Activated naive CD8-positive, alpha-beta T cell treated with anti-CD3 and anti-CD28 coated beads for 36 hours (primary cell): Measurements from ENCODE around the gene NPAS3. TPM values are rescaled to one million over a fixed set of nuclear protein-coding genes. Genes with fewer than 3 reads are reported as not detected.

Experiments
- DNase-seq: peaks from one replicate; pipeline ENCODE4 v3.0.0; 2021
- H3K27ac Mint-ChIP-seq: one replicate; pipeline ENCODE4 v1.8.0; 2022; ENCODE audit warnings: mild to moderate bottlenecking, moderate library complexity, mixed read lengths
- H3K27me3 Mint-ChIP-seq: one replicate; pipeline ENCODE4 v1.8.0; 2022; ENCODE audit warnings: mild to moderate bottlenecking, mixed read lengths
- H3K36me3 Mint-ChIP-seq: one replicate; pipeline ENCODE4 v1.8.0; 2021; ENCODE audit warnings: mild to moderate bottlenecking, mixed read lengths
- H3K4me1 Mint-ChIP-seq: one replicate; pipeline ENCODE4 v1.8.0; 2021; ENCODE audit warnings: mixed read lengths
- H3K4me3 Mint-ChIP-seq: one replicate; pipeline ENCODE4 v1.8.0; 2022; ENCODE audit warnings: mild to moderate bottlenecking, moderate library complexity, mixed read lengths
- H3K9me3 Mint-ChIP-seq: one replicate; pipeline ENCODE4 v1.8.0; 2022; ENCODE audit warnings: mixed read lengths
- total RNA-seq, 2 experiments: library from RNA; stranded (reverse); gene quantifications; one replicate each; pipeline ENCODE4 v1.2.3, GENCODE V29; 2021

Gene NPAS3
- total RNA-seq, 2 experiments from 2014 or later: not detected

- H3K27me3 Mint-ChIP-seq: no peaks in the 10 kb centered on the region
- no peak overlapping the region for H3K4me3 Mint-ChIP-seq
- no peaks in the 10 kb centered on the region for H3K36me3 Mint-ChIP-seq
- no peak for DNase-seq
- no peak overlapping the region for H3K27ac Mint-ChIP-seq
- H3K4me1 Mint-ChIP-seq: no peaks in the 10 kb centered on the region
- H3K9me3 Mint-ChIP-seq: no peaks in the 10 kb centered on the region
Measured at GRCh38 chr14:32978691-32979255, 40.1 kb downstream of the NPAS3 start.

GRCh38 chr14:32980178-32980901 is 41.7 kb downstream of the NPAS3 start:
- no peaks in the 10 kb centered on the region for H3K4me1 Mint-ChIP-seq
- H3K27me3 Mint-ChIP-seq: no peaks in the 10 kb centered on the region
- no peaks in the 10 kb centered on the region for H3K36me3 Mint-ChIP-seq
- DNase-seq: no peak
- H3K4me3 Mint-ChIP-seq: no peak overlapping the region
- H3K9me3 Mint-ChIP-seq: no peaks in the 10 kb centered on the region
- H3K27ac Mint-ChIP-seq: no peak overlapping the region

DNA sequence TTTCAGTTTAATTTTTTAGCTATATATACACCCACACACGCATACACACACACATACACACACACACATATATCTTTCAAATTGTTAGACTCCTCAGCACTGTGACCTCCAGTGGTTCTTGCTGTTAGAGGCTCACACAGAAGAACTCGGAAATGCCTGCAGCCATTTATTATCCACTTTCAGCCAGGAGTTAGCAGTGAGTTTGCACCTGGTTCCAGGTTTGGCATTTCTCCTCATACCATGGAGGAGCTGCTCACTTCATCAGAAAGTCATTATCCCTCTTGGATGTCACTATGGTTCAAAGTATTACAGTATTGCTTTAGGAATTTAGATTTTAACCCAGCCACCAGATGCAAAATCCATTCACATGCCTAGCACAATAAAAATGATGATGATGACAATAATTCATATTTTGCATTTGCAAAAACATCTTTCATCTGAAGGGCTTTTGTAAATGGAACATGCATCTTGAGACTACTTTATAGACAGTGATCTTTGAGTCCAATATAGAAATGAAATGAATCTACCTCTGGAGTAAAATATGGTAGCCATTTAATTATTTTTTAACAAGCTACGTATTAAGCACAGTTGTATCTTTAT is 42.3 kb downstream of the NPAS3 start:
- H3K27ac Mint-ChIP-seq: no peak overlapping the region
- no peak overlapping the region for H3K4me3 Mint-ChIP-seq
- H3K27me3 Mint-ChIP-seq: no peaks in the 10 kb centered on the region

GRCh38 chr14:32984241-32984930 is 45.7 kb downstream of the NPAS3 start:
- DNase-seq: no peak
- Mint-ChIP-seq H3K27ac (no peak overlapping the region), H3K4me1 (no peaks in the 10 kb centered on the region), H3K27me3 (no peaks in the 10 kb centered on the region), H3K4me3 (no peak overlapping the region), H3K36me3 (no peaks in the 10 kb centered on the region), H3K9me3 (peaks cover 2% of the 10 kb centered on the region)

More for the DNA sequence above, 42.3 kb downstream of the NPAS3 start:
- no peak for DNase-seq
- Mint-ChIP-seq H3K9me3 (no peaks in the 10 kb centered on the region), H3K36me3 (no peaks in the 10 kb centered on the region), H3K4me1 (no peaks in the 10 kb centered on the region)

- H3K4me1 Mint-ChIP-seq: no peaks in the 10 kb centered on the region
- H3K9me3 Mint-ChIP-seq: peaks cover 2% of the 10 kb centered on the region
- no peaks in the 10 kb centered on the region for H3K27me3 Mint-ChIP-seq
- no peak for DNase-seq
- H3K36me3 Mint-ChIP-seq: no peaks in the 10 kb centered on the region
- no peak overlapping the region for H3K27ac Mint-ChIP-seq
- no peak overlapping the region for H3K4me3 Mint-ChIP-seq
Measured at GRCh38 chr14:32985866-32986265, 47.2 kb downstream of the NPAS3 start.

DNA sequence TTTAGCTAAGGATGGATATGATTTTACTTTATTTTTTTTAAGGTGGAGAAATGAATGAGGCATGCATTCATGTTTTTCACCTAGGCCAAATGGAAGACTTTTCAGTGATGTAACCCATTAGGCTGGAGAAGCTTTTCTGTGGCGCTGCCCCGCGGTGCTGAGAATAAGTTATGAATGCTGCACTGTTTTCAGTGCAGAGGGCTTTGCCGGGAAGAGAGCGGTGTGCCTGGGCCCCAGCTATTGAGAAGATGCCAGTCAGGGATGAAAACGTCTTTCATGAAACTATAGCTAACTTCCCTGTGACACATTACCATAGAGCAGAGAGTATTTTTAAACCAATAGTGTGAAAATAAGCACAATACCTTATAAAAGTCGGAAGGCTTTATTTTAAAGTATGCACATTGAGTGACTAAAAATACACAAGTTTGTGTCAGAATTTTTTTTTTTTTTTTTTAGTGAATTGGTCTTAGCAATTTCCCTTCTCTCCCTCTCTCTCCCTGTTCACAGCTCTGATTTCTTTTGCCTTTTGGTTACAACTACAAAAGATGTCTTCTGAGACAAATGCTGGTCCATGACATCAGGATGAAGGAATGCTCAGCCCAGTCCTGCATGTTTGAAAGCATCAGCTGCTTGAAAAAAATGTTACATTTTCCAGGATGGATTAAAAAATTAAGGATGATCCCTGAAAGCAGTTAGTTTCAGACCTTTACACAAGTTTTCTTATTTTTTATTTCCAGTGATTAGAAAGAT is 48.3 kb downstream of the NPAS3 start:
- H3K36me3 Mint-ChIP-seq: no peaks in the 10 kb centered on the region
- no peak overlapping the region for H3K27ac Mint-ChIP-seq
- H3K27me3 Mint-ChIP-seq: no peaks in the 10 kb centered on the region

DNA sequence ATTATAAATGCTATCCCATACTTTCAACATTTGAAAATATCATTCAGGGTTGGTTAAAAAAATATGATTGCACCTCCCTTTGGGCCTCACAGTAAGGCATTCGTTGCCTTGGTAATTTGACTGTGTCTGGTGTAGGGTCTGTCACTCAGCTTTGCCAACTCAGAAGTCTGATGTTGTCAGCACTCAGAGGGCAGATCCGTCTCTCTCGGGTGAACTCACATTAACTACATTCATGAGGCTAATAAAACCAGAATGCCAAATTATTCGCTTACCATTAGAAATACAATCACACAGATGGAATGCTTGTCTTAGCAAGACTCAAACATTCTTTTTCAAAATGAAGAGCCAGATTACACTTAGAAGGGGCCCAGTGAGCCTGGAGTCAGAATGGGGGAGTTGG is 53.0 kb downstream of the NPAS3 start:
- no peak overlapping the region for H3K27ac Mint-ChIP-seq
- no peaks in the 10 kb centered on the region for H3K4me1 Mint-ChIP-seq
- H3K27me3 Mint-ChIP-seq: no peaks in the 10 kb centered on the region
- H3K9me3 Mint-ChIP-seq: peaks cover 5% of the 10 kb centered on the region
- H3K4me3 Mint-ChIP-seq: no peak overlapping the region
- H3K36me3 Mint-ChIP-seq: peaks cover 1% of the 10 kb centered on the region
- DNase-seq: no peak

More for the DNA sequence above, 48.3 kb downstream of the NPAS3 start:
- peaks cover 2% of the 10 kb centered on the region for H3K9me3 Mint-ChIP-seq
- no peaks in the 10 kb centered on the region for H3K4me1 Mint-ChIP-seq
- no peak for DNase-seq
- no peak overlapping the region for H3K4me3 Mint-ChIP-seq

DNA sequence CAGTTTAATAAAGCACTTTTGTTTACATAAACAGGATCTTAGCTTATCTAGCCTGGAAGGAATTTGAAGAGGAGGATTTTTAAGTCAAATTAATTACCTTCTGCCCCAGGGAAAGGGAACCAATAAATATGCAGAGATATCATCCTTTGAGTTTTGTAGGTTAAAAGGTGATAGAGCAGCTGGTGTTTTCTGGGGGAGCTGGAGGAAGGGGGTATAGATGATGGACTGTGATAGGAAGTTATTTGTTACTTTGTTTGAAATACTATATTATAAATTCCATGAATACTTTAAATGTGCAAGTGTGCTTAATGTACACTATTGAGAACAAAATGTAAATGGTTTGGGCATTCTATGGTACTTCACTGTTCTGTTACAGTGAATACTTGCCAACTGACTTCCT is 55.2 kb downstream of the NPAS3 start:
- peaks cover 5% of the 10 kb centered on the region for H3K9me3 Mint-ChIP-seq
- DNase-seq: no peak
- H3K36me3 Mint-ChIP-seq: peaks cover 1% of the 10 kb centered on the region
- no peaks in the 10 kb centered on the region for H3K4me1 Mint-ChIP-seq
- H3K4me3 Mint-ChIP-seq: no peak overlapping the region
- no peak overlapping the region for H3K27ac Mint-ChIP-seq
- no peaks in the 10 kb centered on the region for H3K27me3 Mint-ChIP-seq

- no peak overlapping the region for H3K4me3 Mint-ChIP-seq
- no peak overlapping the region for H3K27ac Mint-ChIP-seq
- peaks cover 3% of the 10 kb centered on the region for H3K9me3 Mint-ChIP-seq
Measured at GRCh38 chr14:32996343-32996742, 57.7 kb downstream of the NPAS3 start.

GRCh38 chr14:32998433-32998832 is 59.8 kb downstream of the NPAS3 start:
- DNase-seq: no peak
- Mint-ChIP-seq H3K4me1 (no peaks in the 10 kb centered on the region), H3K36me3 (peaks cover 1% of the 10 kb centered on the region)

More at GRCh38 chr14:32996343-32996742, 57.7 kb downstream of the NPAS3 start:
- Mint-ChIP-seq H3K4me1 (no peaks in the 10 kb centered on the region), H3K27me3 (no peaks in the 10 kb centered on the region), H3K36me3 (peaks cover 1% of the 10 kb centered on the region)
- DNase-seq: no peak

DNA sequence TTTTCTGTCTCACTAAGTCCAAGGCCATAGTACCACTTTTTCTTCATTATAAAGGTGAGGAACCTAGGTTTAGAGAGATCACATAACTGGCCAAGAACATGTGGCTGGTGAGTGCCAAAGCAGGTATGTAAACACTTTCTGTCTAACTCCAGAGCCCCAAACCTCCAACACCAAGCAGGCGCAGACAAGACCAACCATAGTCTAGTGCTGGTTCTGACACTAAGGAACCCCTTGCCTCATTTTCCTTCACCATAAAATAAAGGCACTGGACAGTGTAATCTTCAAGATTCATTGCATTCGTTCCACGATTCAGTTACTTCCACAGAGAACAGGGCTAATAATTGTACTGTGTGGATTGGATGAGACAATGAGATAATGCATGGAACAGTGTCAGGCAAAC is 71.0 kb downstream of the NPAS3 start:
- DNase-seq: no peak

More at GRCh38 chr14:32998433-32998832, 59.8 kb downstream of the NPAS3 start:
- no peak overlapping the region for H3K4me3 Mint-ChIP-seq
- no peak overlapping the region for H3K27ac Mint-ChIP-seq
- no peaks in the 10 kb centered on the region for H3K27me3 Mint-ChIP-seq
- H3K9me3 Mint-ChIP-seq: peaks cover 3% of the 10 kb centered on the region

GRCh38 chr14:33010495-33010894 is 71.8 kb downstream of the NPAS3 start:
- H3K27ac Mint-ChIP-seq: no peak overlapping the region
- DNase-seq: no peak
- H3K36me3 Mint-ChIP-seq: no peaks in the 10 kb centered on the region
- no peak overlapping the region for H3K4me3 Mint-ChIP-seq
- H3K4me1 Mint-ChIP-seq: no peaks in the 10 kb centered on the region
- H3K27me3 Mint-ChIP-seq: no peaks in the 10 kb centered on the region
- no peaks in the 10 kb centered on the region for H3K9me3 Mint-ChIP-seq

More for the DNA sequence above, 71.0 kb downstream of the NPAS3 start:
- H3K27ac Mint-ChIP-seq: no peak overlapping the region
- H3K9me3 Mint-ChIP-seq: no peaks in the 10 kb centered on the region
- H3K27me3 Mint-ChIP-seq: no peaks in the 10 kb centered on the region
- no peaks in the 10 kb centered on the region for H3K4me1 Mint-ChIP-seq
- H3K4me3 Mint-ChIP-seq: no peak overlapping the region
- H3K36me3 Mint-ChIP-seq: no peaks in the 10 kb centered on the region

DNA sequence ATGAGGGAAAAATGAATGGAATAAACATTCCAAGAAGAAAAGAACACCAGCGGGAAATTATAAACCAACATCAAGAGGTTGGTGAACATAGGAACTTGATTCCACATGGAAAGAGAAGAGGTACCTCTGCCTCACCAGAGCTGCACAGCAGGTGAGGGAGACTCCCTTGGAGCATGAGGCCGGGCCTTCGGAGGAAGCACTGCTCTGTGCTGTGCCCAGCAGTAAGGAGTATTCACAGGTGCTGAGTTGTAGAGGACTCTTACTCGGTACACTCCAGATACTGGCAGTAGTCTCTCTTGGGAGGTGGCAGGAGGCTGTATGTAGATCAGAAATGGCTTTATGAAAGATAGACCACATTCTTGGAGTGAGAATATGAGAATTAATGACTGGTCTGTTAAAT is 76.0 kb downstream of the NPAS3 start:
- DNase-seq: no peak
- Mint-ChIP-seq H3K9me3 (no peaks in the 10 kb centered on the region), H3K27ac (no peak overlapping the region), H3K36me3 (no peaks in the 10 kb centered on the region), H3K4me1 (no peaks in the 10 kb centered on the region), H3K27me3 (no peaks in the 10 kb centered on the region), H3K4me3 (no peak overlapping the region)

DNA sequence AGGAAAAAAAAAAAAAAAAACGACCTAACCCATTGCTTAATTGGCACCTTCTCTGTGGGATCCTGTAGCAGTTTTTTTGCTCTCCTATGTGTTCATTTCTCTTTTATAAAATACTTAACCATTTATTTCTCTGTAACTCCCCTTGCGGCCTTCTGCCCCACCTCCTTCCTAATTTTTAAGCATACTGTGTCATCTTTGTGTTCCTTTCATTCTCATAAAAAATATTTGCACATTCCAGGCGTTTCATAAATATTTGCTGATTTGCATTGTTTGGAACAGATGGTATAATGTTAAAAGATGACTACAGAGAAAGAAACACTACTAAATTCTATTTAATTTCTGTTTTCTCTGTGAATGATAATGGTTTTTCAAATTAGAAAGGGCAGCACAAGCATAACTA is 77.9 kb downstream of the NPAS3 start:
- Mint-ChIP-seq H3K9me3 (no peaks in the 10 kb centered on the region), H3K36me3 (no peaks in the 10 kb centered on the region), H3K4me1 (no peaks in the 10 kb centered on the region), H3K27me3 (no peaks in the 10 kb centered on the region), H3K4me3 (no peak overlapping the region), H3K27ac (no peak overlapping the region)
- DNase-seq: no peak

DNA sequence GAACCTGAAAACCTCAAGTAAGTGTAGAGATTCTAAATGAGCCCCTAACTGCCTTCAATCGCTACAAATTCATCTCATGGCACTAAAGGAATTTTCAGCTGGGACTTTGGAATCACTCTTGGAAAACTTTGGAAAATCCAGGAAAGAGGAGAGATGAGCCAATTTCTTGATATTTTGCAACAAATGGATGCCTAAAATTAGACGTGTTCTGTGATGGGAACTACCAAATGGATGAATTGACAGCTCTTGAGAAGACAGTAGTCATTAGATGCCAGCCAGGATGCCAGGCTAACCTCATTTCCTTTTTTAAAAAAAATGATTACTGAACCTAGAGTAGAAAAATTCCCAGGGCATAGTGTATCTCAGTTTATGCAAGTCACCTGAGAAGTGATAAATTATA is 78.3 kb downstream of the NPAS3 start:
- H3K36me3 Mint-ChIP-seq: no peaks in the 10 kb centered on the region
- H3K27ac Mint-ChIP-seq: no peak overlapping the region
- H3K4me3 Mint-ChIP-seq: no peak overlapping the region
- H3K9me3 Mint-ChIP-seq: no peaks in the 10 kb centered on the region
- no peaks in the 10 kb centered on the region for H3K4me1 Mint-ChIP-seq
- DNase-seq: no peak
- H3K27me3 Mint-ChIP-seq: no peaks in the 10 kb centered on the region
